H1 (cell line): Measurements from ENCODE around the gene ARL2BP. TPM values are rescaled to one million over a fixed set of nuclear protein-coding genes. Genes with fewer than 3 reads are reported as not detected.

Experiments
- CTCF ChIA-PET: fragments of 300-600 bp; sonication (Branson Sonifier 250); formaldehyde crosslinking; loops from one replicate; lab custom pipeline; 2021; ENCODE audit not compliant: partially characterized antibody; lab: Charles Lee
- POLR2A ChIA-PET: fragments of 300-600 bp; sonication (Branson Sonifier 250); formaldehyde crosslinking; loops from one replicate; lab custom pipeline; 2021; ENCODE audit warnings: inconsistent platforms; ENCODE audit not compliant: partially characterized antibody; lab: Charles Lee
- DNase-seq, 2 experiments: peaks; one replicate each; pipeline versions ENCODE4 v3.0.0 to v3.0.0-alpha.2; 2010 to 2022; ENCODE audit warnings: low spot score in 2 of 2, low read depth in 1 of 2, mixed read lengths in 1 of 2
- FAIRE-seq: peaks from 2 replicates; lab custom pipeline; 2011; peaks lifted over from hg19 to GRCh38; lab: Jason Lieb, UNC
- H2AFZ ChIP-seq: 2 replicates; pipeline ENCODE4 v1.8.1; 2012; ENCODE audit warnings: low read length, inconsistent platforms
- H2AK5ac ChIP-seq: 2 replicates; pipeline ENCODE4 v1.6.1; 2013; ENCODE audit warnings: low read depth, low read length
- H2BK120ac ChIP-seq: replicated peaks from 2 replicates; pipeline ENCODE3; 2013; ENCODE audit warnings: low read depth, low read length, inconsistent platforms
- H2BK12ac ChIP-seq: 2 replicates; pipeline ENCODE4 v1.6.1; 2013; ENCODE audit warnings: low read depth, low read length
- H2BK15ac ChIP-seq: 2 replicates; pipeline ENCODE4 v1.6.1; 2013; ENCODE audit warnings: low read length
- H2BK20ac ChIP-seq: 2 replicates; pipeline ENCODE4 v1.6.1; 2013; ENCODE audit warnings: low read length
- H2BK5ac ChIP-seq: 2 replicates; pipeline ENCODE4 v1.6.1; 2013; ENCODE audit warnings: low read depth, low read length
- H3K14ac ChIP-seq: 2 replicates; pipeline ENCODE4 v1.6.1; 2013; ENCODE audit warnings: inconsistent platforms; ENCODE audit not compliant: insufficient read length
- H3K18ac ChIP-seq: 2 replicates; pipeline ENCODE4 v1.6.1; 2013; ENCODE audit warnings: low read length; ENCODE audit errors: extremely low read depth
- H3K23ac ChIP-seq: 2 replicates; pipeline ENCODE4 v1.6.1; 2013; ENCODE audit warnings: inconsistent platforms; ENCODE audit not compliant: insufficient read length
- H3K23me2 ChIP-seq: 2 replicates; pipeline ENCODE4 v1.6.1; 2013; ENCODE audit warnings: low read depth, low read length
- H3K27ac ChIP-seq: 2 replicates; pipeline ENCODE4 v1.6.1; 2011; ENCODE audit warnings: low read depth, low read length, inconsistent platforms
- H3K27me3 ChIP-seq, 4 experiments: replicated peaks in 1 of 4; 1 replicate in 1 of 4; 2 replicates in 3 of 4; pipeline versions ENCODE4 v1.6.1 to v1.8.1; 2011 to 2013; ENCODE audit warnings: low read length in 3 of 4, mild to moderate bottlenecking in 3 of 4, inconsistent platforms in 2 of 4, mixed read lengths in 2 of 4, moderate library complexity in 1 of 4; ENCODE audit not compliant: control insufficient read depth in 3 of 4, insufficient read depth in 3 of 4; ENCODE audit errors: extremely low read depth in 1 of 4
- H3K36me3 ChIP-seq, 4 experiments: 2 replicates each; pipeline versions ENCODE4 v1.6.1 to v1.8.1; 2011 to 2013; ENCODE audit warnings: mild to moderate bottlenecking in 4 of 4, low read length in 3 of 4, moderate library complexity in 2 of 4, control low read depth in 1 of 4, inconsistent platforms in 1 of 4; ENCODE audit not compliant: insufficient read depth in 4 of 4, control insufficient read depth in 2 of 4
- H3K4ac ChIP-seq: replicated peaks from 2 replicates; pipeline ENCODE3; 2013; ENCODE audit warnings: low read length, low read depth, mixed read lengths, inconsistent platforms; ENCODE audit not compliant: insufficient read length
- H3K4me1 ChIP-seq, 4 experiments: replicated peaks in 1 of 4; 1 replicate in 1 of 4; 2 replicates in 3 of 4; pipeline versions ENCODE4 v1.6.1 to v1.8.1; 2011 to 2013; ENCODE audit warnings: low read length in 3 of 4, inconsistent platforms in 2 of 4, mixed read lengths in 1 of 4; ENCODE audit not compliant: insufficient read depth in 4 of 4, control insufficient read depth in 3 of 4
- H3K4me2 ChIP-seq, 2 experiments: 2 replicates each; pipeline versions ENCODE4 v1.6.1 to v1.8.1; 2011 to 2013; ENCODE audit warnings: low read depth in 2 of 2, low read length in 2 of 2, control low read depth in 1 of 2, inconsistent platforms in 1 of 2, mild to moderate bottlenecking in 1 of 2; ENCODE audit not compliant: insufficient read depth in 1 of 2
- H3K4me3 ChIP-seq, 4 experiments: fragments of 200-600, 300-600 bp in 1 of 4; sonication (generic), shearing (Covaris generic), sonication (Bioruptor Twin) in 1 of 4; 2 replicates each; pipeline versions ENCODE4 v1.5.1 to v1.8.1; 2011 to 2016; ENCODE audit warnings: low read length in 4 of 4, low read depth in 3 of 4, control low read depth in 2 of 4, inconsistent platforms in 2 of 4, mild to moderate bottlenecking in 2 of 4, mixed read lengths in 1 of 4, moderate library complexity in 1 of 4; ENCODE audit not compliant: insufficient read depth in 2 of 4; ENCODE audit errors: extremely low read depth in 1 of 4
- H3K56ac ChIP-seq: replicated peaks from 2 replicates; pipeline ENCODE3; 2013; ENCODE audit warnings: low read depth, mild to moderate bottlenecking, mixed read lengths, low read length, inconsistent platforms; ENCODE audit not compliant: insufficient read length
- H3K79me1 ChIP-seq: 2 replicates; pipeline ENCODE4 v1.6.1; 2013; ENCODE audit warnings: low read depth, low read length, control low read depth
- H3K79me2 ChIP-seq, 2 experiments: 2 replicates each; pipeline versions ENCODE4 v1.6.1 to v1.8.1; 2012 to 2013; ENCODE audit warnings: low read length in 2 of 2, mild to moderate bottlenecking in 2 of 2, inconsistent platforms in 1 of 2; ENCODE audit not compliant: insufficient read depth in 2 of 2, control insufficient read depth in 1 of 2
- H3K9ac ChIP-seq, 4 experiments: replicated peaks in 1 of 4; 1 replicate in 1 of 4; 2 replicates in 3 of 4; pipeline versions ENCODE4 v1.6.1 to v1.8.1; 2011 to 2013; ENCODE audit warnings: low read depth in 3 of 4, low read length in 3 of 4, control low read depth in 2 of 4, mild to moderate bottlenecking in 2 of 4, moderate library complexity in 2 of 4, inconsistent platforms in 1 of 4; ENCODE audit errors: extremely low read depth in 1 of 4
- H3K9me3 ChIP-seq, 2 experiments: 2 replicates each; pipeline versions ENCODE4 v1.6.1 to v1.8.1; 2012 to 2013; ENCODE audit warnings: mild to moderate bottlenecking in 2 of 2, moderate library complexity in 2 of 2, control low read depth in 1 of 2, inconsistent platforms in 1 of 2, low read depth in 1 of 2, low read length in 1 of 2, mixed read lengths in 1 of 2; ENCODE audit not compliant: insufficient read depth in 2 of 2
- H4K20me1 ChIP-seq, 2 experiments: replicated peaks in 1 of 2; 2 replicates each; pipeline versions ENCODE3 to v1.8.1; 2011 to 2013; ENCODE audit warnings: inconsistent platforms in 2 of 2, low read length in 2 of 2, mild to moderate bottlenecking in 1 of 2; ENCODE audit not compliant: insufficient read depth in 2 of 2, control insufficient read depth in 1 of 2
- H4K5ac ChIP-seq: 2 replicates; pipeline ENCODE4 v1.6.1; 2013; ENCODE audit warnings: low read length, low read depth, mixed read lengths, inconsistent platforms; ENCODE audit not compliant: insufficient read length
- H4K8ac ChIP-seq: 2 replicates; pipeline ENCODE4 v1.8.0; 2013; ENCODE audit warnings: mild to moderate bottlenecking, moderate library complexity, low read length, inconsistent platforms; ENCODE audit not compliant: insufficient read depth; ENCODE audit errors: extremely low read depth
- H4K91ac ChIP-seq: replicated peaks from 2 replicates; pipeline ENCODE3; 2013; ENCODE audit warnings: low read length, mixed read lengths, inconsistent platforms; ENCODE audit not compliant: insufficient read length
- BACH1 ChIP-seq: IDR thresholded peaks from 2 replicates; pipeline ENCODE4 v1.6.1; 2012; ENCODE audit warnings: low read length, improper control_type of control experiment
- SIN3A ChIP-seq, 2 experiments: IDR thresholded peaks in 1 of 2; conservative IDR thresholded peaks in 1 of 2; 2 replicates each; pipeline ENCODE4 v1.6.1; 2011 to 2012; ENCODE audit warnings: low read length in 2 of 2, improper control_type of control experiment in 1 of 2, low read depth in 1 of 2, mild to moderate bottlenecking in 1 of 2
- SRF ChIP-seq: IDR thresholded peaks from 2 replicates; pipeline ENCODE4 v1.6.1; 2011; ENCODE audit warnings: mild to moderate bottlenecking, low read depth, low read length, moderate library complexity
- WGBS, 2 experiments: shearing (Covaris generic) in 1 of 2; methylation state at CpG; one replicate each; pipeline versions ENCODE4 v1.1.6 to v1.1.7; 2013 to 2015; ENCODE audit warnings: low lambda C conversion rate in 2 of 2, mixed read lengths in 2 of 2, inconsistent platforms in 1 of 2, low coverage in 1 of 2, missing lambda C conversion rate in 1 of 2; ENCODE audit not compliant: insufficient replicate concordance in 2 of 2, insufficient coverage in 1 of 2, insufficient read length in 1 of 2; ENCODE audit errors: extremely low coverage in 1 of 2, missing lambda C conversion rate in 1 of 2; 5-methylcytosine and 5-hydroxymethylcytosine counted together
- polyA plus RNA-seq, 7 experiments: library from polyadenylated mRNA; depleted of rRNA in 3 of 7; stranded (reverse) in 5 of 7; unstranded in 2 of 7; fragments of >200 nt in 5 of 7; fragments of 200-250 nt in 2 of 7; gene quantifications; 1 replicate in 5 of 7; 2 replicates in 1 of 7; 4 replicates in 1 of 7; pipeline versions ENCODE4 v1.2.1 to v1.2.3, GENCODE V29; 2011 to 2013; ENCODE audit warnings: missing spikeins in 2 of 7, mixed read lengths in 2 of 7
- total RNA-seq: library from RNA; stranded (reverse); fragmentation: NEBNext Ultra II Directional; extraction: Animal tissue kit (Norgen Biotek cat#: 25700); gene quantifications from 2 replicates; pipeline ENCODE4 v1.2.1, GENCODE V29; 2021
- TF ChIP-seq, protein P1 (sequence below): IDR thresholded peaks from 2 replicates; pipeline ENCODE4 v1.6.1; 2012; ENCODE audit warnings: inconsistent platforms

Gene ARL2BP
- total and polyA plus RNA-seq, 2 of the 8 experiments (the other 6 are each of a cell fraction or from before 2014, with no cell fraction given) = 13.6 to 18.3 TPM

DNA sequence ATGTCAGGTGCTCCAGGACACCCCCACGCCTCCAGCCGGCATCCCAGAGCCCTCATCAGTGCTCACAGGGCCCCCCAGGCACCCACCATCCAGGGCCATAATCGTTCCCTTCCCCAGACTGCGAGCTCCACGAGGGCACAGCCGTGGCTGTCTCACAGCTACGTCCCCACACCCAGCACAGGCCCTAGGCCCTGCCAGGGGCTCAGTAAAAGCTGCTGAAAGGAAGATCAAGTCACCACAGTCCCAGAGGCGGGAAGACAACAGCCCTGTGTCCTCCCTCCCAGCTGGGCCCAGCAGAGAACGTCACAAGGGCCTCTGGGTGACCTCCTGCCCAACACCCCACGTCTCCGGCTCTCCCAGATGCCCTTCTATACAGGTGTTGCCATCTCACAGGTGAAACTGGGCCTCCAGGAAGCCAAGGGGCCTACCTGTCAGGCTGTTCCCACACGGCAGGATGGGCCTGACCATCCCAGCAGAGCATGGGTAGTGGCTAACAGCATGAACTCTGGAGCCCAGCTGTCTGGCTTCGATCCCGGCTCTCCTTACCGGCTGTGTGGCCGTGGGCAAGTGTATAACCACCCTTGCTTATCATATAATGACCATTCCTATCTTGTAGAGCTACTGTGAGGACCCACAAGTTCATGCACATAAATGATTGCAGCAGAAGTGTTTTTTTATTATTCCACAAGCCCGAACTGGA lies 17.9 kb downstream of the ARL2BP start:
- WGBS, 2 experiments = 90% methylated on average over 17 of the region's 17 CpGs; no CpG with 5 or more reads in 1 of the 2 experiments
- FAIRE-seq = no peak
- Histone ChIP-seq H3K9me3 (no peaks in the 10 kb centered on the region), H2BK20ac (no peak overlapping the region), H3K4me1 (peaks cover 4 to 17% (median 7%) of the 10 kb centered on the region in 4 experiments), H3K18ac (no peak overlapping the region; the same call in 1 of the 2 replicates), H3K79me1 (no peaks in the 10 kb centered on the region), H4K5ac (no peak overlapping the region), H2AK5ac (no peak overlapping the region), H4K8ac (no peak overlapping the region; the same call in 1 of the 2 replicates), H4K20me1 (no peaks in the 10 kb centered on the region), H3K36me3 (no peaks in the 10 kb centered on the region), H2AFZ (no peak overlapping the region), H2BK120ac (no peak overlapping the region), H2BK15ac (no peak overlapping the region), H3K23ac (no peak overlapping the region), H3K27ac (no peak overlapping the region), H2BK12ac (no peak overlapping the region), H3K4me2 (no peak overlapping the region), H4K91ac (peak overlapping the region; percentile 54), H3K79me2 (no peaks in the 10 kb centered on the region), H3K9ac (no peak overlapping the region), H2BK5ac (0 out of 2 replicates have a peak overlapping the region, but pooled peaks have one; percentile 7), H3K56ac (no peak overlapping the region), H3K23me2 (0 out of 2 replicates have a peak, but pooled peaks cover 2% of the 10 kb centered on the region), H3K27me3 (no peaks in the 10 kb centered on the region), H3K4ac (no peak overlapping the region), H3K4me3 (no peak overlapping the region), H3K14ac (no peak overlapping the region)
- DNase-seq = no peak
- POLR2A ChIA-PET = no interaction called here
- CTCF ChIA-PET = interaction anchor here (0.6 to 1.1 kb wide), 3 partner anchors 18 to 154 kb away, joined by 3 read pairs; no protein-coding TSS in a partner anchor
- TF ChIP-seq SRF = no peak
- TF ChIP-seq BACH1 = no peak
- TF ChIP-seq, protein P1, sequence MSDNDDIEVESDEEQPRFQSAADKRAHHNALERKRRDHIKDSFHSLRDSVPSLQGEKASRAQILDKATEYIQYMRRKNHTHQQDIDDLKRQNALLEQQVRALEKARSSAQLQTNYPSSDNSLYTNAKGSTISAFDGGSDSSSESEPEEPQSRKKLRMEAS = no peak
- no peak for TF ChIP-seq SIN3A (conservative IDR thresholded peaks at IDR 0.05 in 1 of 2, IDR thresholded peaks at IDR 0.05 in 1 of 2; ENCODE audit: low read depth in 1 of 2, low read length in 2 of 2)
